IgD-negative memory B cell (primary cell): ENCODE data around the gene ELANE. TPM values are rescaled to one million over a fixed set of nuclear protein-coding genes. Genes with fewer than 3 reads are reported as not detected.

Experiments
- polyA plus RNA-seq: library from polyadenylated mRNA; unstranded; fragments of 300-500 nt; fragmentation: Illumina TruSeq; gene quantifications from one replicate; pipeline ENCODE4 v1.2.3, GENCODE V29; 2021

ELANE gene
- polyA plus RNA-seq, 1 donor from 2014 or later: not detected

Other genes starting within 250 kb of the ELANE start
- 41.9 TPM for gene POLRMT, start 218.8 kb upstream of the ELANE start, polyA plus RNA-seq
- not detected for gene FGF22, start 212.4 kb upstream of the ELANE start, polyA plus RNA-seq
- 108 TPM for gene RNF126, start 189.1 kb upstream of the ELANE start, polyA plus RNA-seq
- 1.7 TPM for gene FSTL3, start 175.9 kb upstream of the ELANE start, polyA plus RNA-seq
- not detected for gene PRSS57, start 156.9 kb upstream of the ELANE start, polyA plus RNA-seq
- gene PALM, start 143.4 kb upstream of the ELANE start, polyA plus RNA-seq: not detected
- gene MISP, start 101.2 kb upstream of the ELANE start, polyA plus RNA-seq: not detected
- 163 TPM for gene PTBP1, start 54.9 kb upstream of the ELANE start, polyA plus RNA-seq
- gene PLPPR3, start 30.3 kb upstream of the ELANE start, polyA plus RNA-seq: not detected
- not detected for gene AZU1, start 24.5 kb upstream of the ELANE start, polyA plus RNA-seq
- not detected for gene PRTN3, start 11.3 kb upstream of the ELANE start, polyA plus RNA-seq
- gene CFD, start 7.4 kb downstream of the ELANE start, polyA plus RNA-seq: 6.3 TPM
- 138 TPM for gene MED16, start 40.9 kb downstream of the ELANE start, polyA plus RNA-seq
- not detected for gene RNU6-9, start 41.2 kb downstream of the ELANE start, polyA plus RNA-seq
- gene R3HDM4, start 60.9 kb downstream of the ELANE start, polyA plus RNA-seq: 322 TPM
- gene KISS1R, start 65.0 kb downstream of the ELANE start, polyA plus RNA-seq: 3.9 TPM
- gene ARID3A, start 73.7 kb downstream of the ELANE start, polyA plus RNA-seq: 4.2 TPM
- gene WDR18, start 132.0 kb downstream of the ELANE start, polyA plus RNA-seq: 53.4 TPM
- gene GRIN3B, start 148.1 kb downstream of the ELANE start, polyA plus RNA-seq: not detected
- gene TMEM259, start 168.8 kb downstream of the ELANE start, polyA plus RNA-seq: 82.6 TPM
- gene RNU6-2, start 169.2 kb downstream of the ELANE start, polyA plus RNA-seq: not detected
- 596 TPM for gene CNN2, start 174.3 kb downstream of the ELANE start, polyA plus RNA-seq
- gene ABCA7, start 187.8 kb downstream of the ELANE start, polyA plus RNA-seq: 21.4 TPM
- 391 TPM for gene ARHGAP45, start 214.9 kb downstream of the ELANE start, polyA plus RNA-seq
- 237 TPM for gene POLR2E, start 243.1 kb downstream of the ELANE start, polyA plus RNA-seq